GM18907 (cell line): ENCODE measurements around the gene ELANE.
"Not testable (repeated sequence)": the region's sequence is repeated elsewhere in the genome, so short reads cannot be mapped to it uniquely, and the experiment has no call there.

Experiments
- ATAC-seq: cut with Tn5 transposase; IDR thresholded peaks from one replicate; pipeline ENCODE4 v1.9.1; 2021; ENCODE audit warnings: mild to moderate bottlenecking, moderate library complexity; ENCODE audit not compliant: unreplicated experiment

ELANE gene

DNA sequence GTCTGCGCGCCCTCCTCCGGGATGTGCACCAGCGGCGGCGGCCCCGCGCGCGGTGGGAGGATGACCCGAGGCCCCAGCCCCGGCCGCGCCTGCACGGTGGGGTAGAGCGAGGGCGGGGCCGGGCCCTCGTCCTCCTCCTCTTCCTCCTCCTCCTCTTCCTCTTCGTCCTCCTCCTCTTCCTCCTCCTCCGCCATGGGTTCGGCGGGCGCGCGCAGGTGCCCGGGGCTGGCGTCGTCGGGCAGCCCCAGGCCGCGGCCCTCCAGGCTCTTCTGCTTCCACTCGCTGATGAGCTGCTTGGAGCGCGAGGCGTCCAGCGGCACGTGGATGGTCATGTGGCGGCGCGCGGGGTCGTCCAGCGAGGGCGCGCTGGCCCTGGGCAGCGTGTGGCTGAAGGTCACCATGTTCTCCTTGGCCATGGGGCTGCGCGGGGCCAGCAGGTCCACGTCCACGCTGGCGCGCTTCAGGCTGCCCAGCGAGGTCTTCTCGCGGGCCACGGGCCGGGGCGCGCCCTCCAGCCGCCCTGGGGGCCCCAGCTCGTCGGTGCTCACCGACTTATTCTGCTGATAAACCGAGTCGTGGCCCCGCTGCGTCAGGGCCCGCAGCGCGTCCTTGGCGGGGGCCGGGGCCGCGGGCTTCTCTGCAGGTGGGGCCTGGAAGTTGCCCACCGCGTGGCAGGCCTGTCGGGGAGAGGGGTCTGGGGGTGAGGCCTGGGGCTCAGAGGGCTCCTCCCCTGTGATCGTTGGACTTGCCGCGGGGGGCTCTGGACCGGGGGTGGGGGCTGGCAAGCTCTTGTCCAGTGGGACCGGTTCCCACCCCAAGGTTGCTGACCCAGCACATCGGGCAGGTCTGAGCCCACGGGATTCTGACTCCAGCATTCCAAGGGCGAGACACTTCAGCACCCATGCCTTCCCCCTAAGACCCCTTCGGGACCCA, 38.6 kb upstream of the ELANE start:
- no peak for ATAC-seq

DNA sequence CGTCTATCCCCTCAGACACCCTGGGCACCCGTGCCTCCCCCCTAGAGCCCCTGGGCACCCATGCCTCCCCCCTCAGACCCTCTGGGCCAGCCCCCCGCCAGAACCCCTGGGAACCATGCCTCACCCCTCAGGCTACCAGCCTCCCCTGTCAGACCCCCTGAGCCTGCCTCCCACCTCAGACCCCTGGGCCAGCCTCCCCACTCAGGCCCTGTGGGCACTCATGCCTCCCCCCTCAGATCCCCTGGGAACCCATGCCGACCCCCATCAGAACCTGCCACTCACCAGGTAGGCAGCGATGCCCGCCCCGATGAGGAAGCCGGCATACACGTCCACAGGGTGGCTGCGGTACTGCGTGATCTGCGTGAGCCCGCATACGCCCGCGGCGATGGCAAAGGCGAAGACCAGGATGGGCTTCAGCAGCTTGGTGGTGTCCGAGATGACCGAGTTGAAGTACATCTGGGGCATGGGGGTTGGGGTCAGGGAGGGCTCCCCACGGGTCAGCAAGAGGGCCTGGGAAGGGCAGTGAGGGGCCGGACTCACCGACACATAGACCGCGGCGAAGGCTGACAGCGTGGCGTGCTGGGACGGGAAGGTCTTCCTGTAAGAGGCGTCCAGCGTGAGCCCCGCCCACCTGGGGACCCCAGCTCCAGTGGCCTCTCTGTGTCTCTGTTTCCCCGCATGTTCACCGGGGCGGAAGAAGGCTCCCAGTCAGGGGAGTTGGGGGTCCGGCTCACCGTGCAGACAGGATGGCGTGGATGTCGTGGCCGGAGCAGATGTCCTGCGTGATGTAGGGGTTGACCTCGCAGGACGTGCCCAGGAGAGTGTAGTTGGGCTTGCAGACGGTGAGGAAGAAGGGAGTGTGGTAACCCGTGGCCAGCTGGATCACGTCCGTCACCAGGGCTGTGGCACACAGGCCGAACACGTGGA, 37.7 kb upstream of the ELANE start:
- no peak for ATAC-seq

GRCh38 chr19:815079-815774, 36.9 kb upstream of the ELANE start:
- no peak for ATAC-seq

DNA sequence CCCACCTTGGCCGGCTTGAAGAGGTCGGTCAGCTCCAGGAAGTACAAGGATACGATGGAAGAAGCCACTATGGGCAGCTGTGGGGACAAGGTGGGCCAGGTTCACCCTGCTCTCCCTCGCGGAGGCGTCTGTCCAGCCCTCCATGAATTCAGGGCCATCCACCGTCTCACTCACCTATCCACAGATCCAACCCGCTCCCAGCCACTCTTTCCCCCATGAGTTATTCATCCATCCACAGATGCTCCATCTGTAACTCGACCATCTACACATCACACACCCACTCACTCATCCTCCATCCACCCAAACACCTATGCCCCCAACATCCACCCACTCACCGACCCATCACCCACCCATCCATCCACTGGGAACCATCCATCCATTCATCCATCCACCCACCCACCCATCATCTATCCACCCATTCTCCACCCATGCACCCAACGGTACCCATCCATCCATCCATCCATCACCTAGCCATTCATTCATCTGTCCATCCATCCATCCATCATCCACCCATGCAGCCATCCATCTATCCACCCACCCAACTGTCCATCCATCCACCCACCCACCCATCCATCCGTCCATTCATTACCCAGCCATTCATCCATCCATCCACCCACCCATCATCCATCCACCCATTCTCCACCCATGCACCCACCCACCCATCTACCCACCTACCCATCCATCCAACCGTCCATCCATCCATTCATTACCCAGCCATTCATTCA, 36.2 kb upstream of the ELANE start:
- ATAC-seq = no peak

DNA sequence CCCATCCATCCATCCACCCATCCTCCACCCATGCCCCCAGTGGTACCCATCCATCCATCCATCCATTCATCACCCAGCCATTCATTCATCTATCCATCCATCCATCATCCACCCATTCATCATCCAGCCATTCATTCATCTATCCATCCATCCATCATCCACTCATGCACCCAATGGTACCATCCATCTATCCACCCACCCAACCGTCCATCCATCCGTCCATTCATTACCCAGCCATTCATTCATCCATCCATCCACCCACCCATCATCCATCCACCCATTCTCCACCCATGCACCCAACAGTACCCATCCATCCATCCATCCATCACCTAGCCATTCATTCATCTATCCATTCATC, 35.6 kb upstream of the ELANE start:
- ATAC-seq = no peak

DNA sequence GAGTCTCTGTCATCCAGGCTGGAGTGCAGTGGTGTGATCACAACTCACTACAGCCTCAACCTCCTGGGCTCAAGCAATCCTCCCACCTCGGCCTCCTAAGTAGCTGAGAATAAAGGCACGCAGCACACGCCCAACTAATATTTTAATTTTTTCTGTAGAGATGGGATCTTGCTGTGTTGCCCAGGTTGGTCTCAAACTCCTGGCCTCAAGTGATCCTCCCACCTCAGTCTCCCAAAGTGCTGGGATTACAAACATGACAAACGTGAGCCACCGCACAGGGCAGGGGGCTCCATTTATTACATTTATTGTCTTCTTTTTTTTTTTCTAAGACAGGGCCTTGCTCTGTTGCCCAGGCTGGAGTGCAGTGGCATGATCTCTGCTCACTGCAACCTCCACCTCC, 31.9 kb upstream of the ELANE start:
- not testable (repeated sequence) for ATAC-seq

GRCh38 chr19:821231-821824, 30.8 kb upstream of the ELANE start:
- no peak for ATAC-seq

DNA sequence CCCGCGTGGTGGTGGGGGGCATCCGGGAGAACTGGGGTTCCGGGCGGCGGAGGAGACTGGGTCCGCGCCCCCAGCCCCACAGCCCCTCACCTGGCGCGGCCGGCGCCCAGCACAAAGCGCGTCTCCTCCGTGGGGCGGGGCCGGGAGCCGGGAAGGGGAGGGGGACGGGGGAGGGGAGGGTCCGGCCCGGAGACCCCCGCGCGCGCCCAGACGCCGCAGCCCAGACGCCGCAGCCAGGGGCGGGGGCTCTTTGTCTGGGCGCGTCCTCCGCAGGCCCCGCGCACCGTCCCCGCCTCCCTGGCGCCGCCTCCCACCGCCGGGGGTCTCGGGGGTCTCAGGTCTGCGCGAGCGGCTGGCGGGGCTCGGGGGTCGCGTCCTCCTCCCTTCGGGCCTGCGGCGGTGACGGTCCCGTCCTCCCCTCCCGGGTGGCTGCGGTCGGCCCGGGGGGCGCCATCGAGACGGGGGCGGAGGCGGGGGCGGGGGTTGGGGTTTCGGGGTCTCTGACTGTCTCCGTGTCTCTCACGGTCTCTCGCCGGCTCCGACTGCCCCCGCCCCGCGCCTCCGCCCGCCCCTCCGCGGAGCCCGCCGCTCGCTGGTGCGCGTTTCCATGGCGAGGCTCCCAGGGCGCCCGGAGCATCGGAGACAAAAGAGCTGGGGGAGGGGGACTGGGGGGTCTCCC, 30.1 kb upstream of the ELANE start, which contains the start of gene PLPPR3:
Gene PLPPR3 (minus strand): TSS at position 131 of the 679 bp plus-strand sequence. CDS start 396 bp downstream, outside the sequence.
- no peak for ATAC-seq

GRCh38 chr19:823565-824121, 28.5 kb upstream of the ELANE start:
- ATAC-seq = no peak

- ATAC-seq = no peak
Measured at GRCh38 chr19:824885-825284, 27.2 kb upstream of the ELANE start.

- no peak for ATAC-seq
Measured at GRCh38 chr19:825897-826644, 26.0 kb upstream of the ELANE start.

DNA sequence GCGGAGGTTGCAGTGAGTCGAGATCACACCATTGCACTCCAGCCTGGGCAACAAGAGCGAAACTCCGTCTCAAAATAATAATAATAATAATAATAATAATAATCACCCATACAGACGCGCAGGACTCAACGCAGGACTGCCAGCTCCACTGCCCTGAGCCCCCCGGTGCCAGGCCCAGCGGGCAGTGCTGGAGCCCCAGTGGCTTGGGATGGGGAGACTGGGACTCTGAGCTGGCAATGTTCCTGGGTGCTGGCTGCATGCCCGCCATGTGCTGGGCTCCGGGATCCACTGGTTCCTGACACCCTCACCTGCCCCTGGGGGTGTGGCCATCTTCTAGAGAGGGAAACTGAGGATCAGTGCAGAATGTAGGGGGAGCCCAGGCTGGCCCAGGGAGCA, 24.8 kb upstream of the ELANE start:
- ATAC-seq = no peak

- no peak for ATAC-seq
Measured at GRCh38 chr19:827710-828321, 24.3 kb upstream of the ELANE start, which contains the start of gene AZU1. AZU1 (plus strand) TSS chr19:827837; CDS start chr19:827847, 10 bp downstream.

DNA sequence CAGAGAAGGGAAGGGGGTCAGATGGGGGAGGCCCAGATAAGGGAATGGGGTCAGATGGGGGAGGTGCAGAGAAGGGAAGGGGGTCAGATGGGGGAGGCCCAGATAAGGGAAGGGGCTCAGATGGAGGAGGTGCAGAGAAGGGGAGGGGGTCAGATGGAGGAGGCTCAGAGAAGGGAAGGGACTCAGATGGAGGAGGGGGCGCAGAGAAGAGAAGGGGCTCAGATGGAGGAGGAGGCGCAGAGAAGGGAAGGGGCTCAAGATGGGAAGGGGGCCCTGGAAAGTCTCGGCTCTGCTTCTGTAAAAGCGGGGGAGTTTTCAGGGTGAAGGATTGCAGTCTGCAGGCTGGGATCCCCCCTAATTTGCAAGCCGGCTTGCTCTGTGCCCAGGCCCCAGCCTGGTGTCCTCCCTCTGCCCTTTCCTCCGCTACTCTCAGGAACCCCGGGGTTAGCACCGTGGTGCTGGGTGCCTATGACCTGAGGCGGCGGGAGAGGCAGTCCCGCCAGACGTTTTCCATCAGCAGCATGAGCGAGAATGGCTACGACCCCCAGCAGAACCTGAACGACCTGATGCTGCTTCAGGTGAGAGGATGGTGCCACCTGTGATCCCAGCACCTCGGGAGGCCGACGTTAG, 22.9 kb upstream of the ELANE start:
- ATAC-seq = no peak

GRCh38 chr19:831407-832369, 20.4 kb upstream of the ELANE start:
- ATAC-seq = no peak

DNA sequence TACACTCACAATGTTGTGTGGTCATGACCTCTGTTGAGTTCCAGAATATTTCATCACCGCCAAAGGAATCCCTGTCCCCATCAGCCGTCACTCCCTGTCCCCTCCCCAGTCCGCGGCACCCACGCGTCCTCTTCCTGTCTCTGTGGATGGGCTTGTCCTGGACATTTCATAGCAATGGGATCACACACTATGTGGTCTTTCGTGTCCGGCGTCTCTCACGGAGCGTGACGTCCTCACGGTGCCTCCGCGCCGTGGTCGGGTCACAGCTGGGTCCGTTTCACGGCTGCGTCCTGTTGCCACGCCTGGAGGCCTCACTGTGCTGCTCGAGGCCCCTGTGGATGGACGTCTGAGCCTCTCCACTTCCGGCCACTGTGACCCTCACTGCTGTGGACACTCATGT, 17.9 kb upstream of the ELANE start:
- ATAC-seq = no peak
